ENCODE measurements around the gene KLHL33. TPM values are rescaled to one million over a fixed set of nuclear protein-coding genes. Genes with fewer than 3 reads are reported as not detected.

KLHL33 gene
- total and polyA plus RNA-seq, 12 donors: 0.13 to 0.95 (median 0.33) TPM; not detected in 1

- Histone ChIP-seq H3K9me3 (replicated peaks in 1 of 3) (no peaks in the 10 kb centered on the region), H3K36me3 (replicated peaks in 1 of 2) (peaks cover 0 to 24% of the 10 kb centered on the region in 2 donors), H3K4me1 (replicated peaks in 1 of 2) (peaks cover 8 to 15% of the 10 kb centered on the region in 2 donors), H3K4me3 (peak overlapping the region in 3 of 4 donors; percentile 75 to 83 (median 77)), H3K27ac (peak overlapping the region; percentile 3 to 93 (median 86)), H3K27me3 (no peaks in the 10 kb centered on the region)
- TF ChIP-seq POLR2A (IDR thresholded peaks at IDR 0.05) (no peak), CTCF (IDR thresholded peaks at IDR 0.05) (no peak)
- DNase-seq: peak; percentile 29 to 68 (median 54)
- intact Hi-C loops (cut with DNase I): loop anchor here in 1 of 2 donors (5.0 kb wide), 1 partner anchor 53 kb away; no protein-coding TSS in a partner anchor
- 2 to 5% (median 3%) methylated on average over 12 of the region's 12 CpGs for WGBS, 4 donors
These were observed 34.1 kb upstream of the KLHL33 start for GRCh38 chr14:20469890-20470602.

- peak; percentile 86 to 97 (median 93) for DNase-seq
- Histone ChIP-seq H3K27ac (peak within 1 kb of the TSS; percentile 3 to 93 (median 86)), H3K27me3 (no peaks in the 10 kb centered on the region), H3K4me3 (peak within 1 kb of the TSS in 3 of 4 donors; percentile 75 to 83 (median 77)), H3K4me1 (replicated peaks in 1 of 2) (peaks cover 8 to 15% of the 10 kb centered on the region in 2 donors), H3K9me3 (replicated peaks in 1 of 3) (no peaks in the 10 kb centered on the region), H3K36me3 (replicated peaks in 1 of 2) (peaks cover 0 to 19% of the 10 kb centered on the region in 2 donors)
- WGBS, 4 donors: 0 to 1% (median 1%) methylated on average over 20 to 40 of the region's 40 CpGs
- TF ChIP-seq POLR2A (IDR thresholded peaks at IDR 0.05) (peak; percentile 98 to 99), CTCF (IDR thresholded peaks at IDR 0.05) (no peak)
- intact Hi-C loops (cut with DNase I): loop anchor here in 1 of 2 donors (5.0 kb wide), 1 partner anchor 52 kb away; no protein-coding TSS in a partner anchor
These were observed 33.4 kb upstream of the KLHL33 start, which contains the start of gene PNP for GRCh38 chr14:20469242-20469889. PNP (plus strand) TSS chr14:20469406; CDS start chr14:20469525, 119 bp downstream.

GRCh38 chr14:20468764-20469241 lies 32.8 kb upstream of the KLHL33 start:
- Histone ChIP-seq H3K36me3 (replicated peaks in 1 of 2) (peaks cover 0 to 14% of the 10 kb centered on the region in 2 donors), H3K27ac (peak overlapping the region in 4 of 5 donors; percentile 86 to 93 (median 86)), H3K27me3 (no peaks in the 10 kb centered on the region), H3K9me3 (replicated peaks in 1 of 3) (no peaks in the 10 kb centered on the region), H3K4me1 (replicated peaks in 1 of 2) (peaks cover 8 to 15% of the 10 kb centered on the region in 2 donors), H3K4me3 (peak overlapping the region in 2 of 4 donors; percentile 75 to 77)
- intact Hi-C loops (cut with DNase I): loop anchor here in 1 of 2 donors (5.0 kb wide), 1 partner anchor 52 kb away; no protein-coding TSS in a partner anchor
- TF ChIP-seq CTCF (IDR thresholded peaks at IDR 0.05): no peak
- TF ChIP-seq POLR2A (IDR thresholded peaks at IDR 0.05): no peak
- 29 to 47% (median 36%) methylated on average over 11 to 16 of the region's 16 CpGs for WGBS, 4 donors
- peak in 2 of 7 donors; percentile 4 to 56 for DNase-seq
